HCT116 (cell line): ENCODE data around the gene QPCTL. TPM values are rescaled to one million over a fixed set of nuclear protein-coding genes. Genes with fewer than 3 reads are reported as not detected.

Experiments used
- ATAC-seq: fragments of 200-7000 bp; cut with Tn5 transposase; 2 replicates; pipeline ENCODE4 v1.9.1; 2020; ENCODE audit warnings: mild to moderate bottlenecking, moderate library complexity
- BruUV-seq: library from RNA; stranded (reverse); fragments of 400-500 nt; replicated peaks from 2 replicates; lab custom pipeline; 2021; lab: Mats Ljungman, UMichigan
- CTCF ChIA-PET: fragments of 300-600 bp; sonication (Branson Sonifier 250); formaldehyde crosslinking; loops from one replicate; lab custom pipeline; 2021; ENCODE audit warnings: antibody characterized with exemption; lab: Charles Lee
- POLR2A ChIA-PET: fragments of 300-600, 350-600 bp; sonication (Branson Sonifier 250); formaldehyde crosslinking; loops from one replicate; lab custom pipeline; 2021; ENCODE audit warnings: antibody characterized with exemption; lab: Charles Lee
- RAD21 ChIA-PET, 2 experiments: fragments of 300-600 bp; sonication (Branson Sonifier 250); formaldehyde crosslinking; loops; one replicate each; lab custom pipeline; 2023; ENCODE audit warnings: low total read pairs in 2 of 2; ENCODE audit not compliant: uncharacterized antibody in 2 of 2, unreplicated experiment in 2 of 2, low non-redundant PET in 1 of 2; lab: Charles Lee
- DNase-seq: peaks from one replicate; pipeline ENCODE4 v3.0.0-alpha.2; 2010; ENCODE audit warnings: low read depth, low spot score
- H2AFZ ChIP-seq: fragments of 200-600 bp; shearing (Covaris generic), sonication (generic); 2 replicates; pipeline ENCODE4 v1.6.1; 2017; ENCODE audit warnings: low read depth, mixed run types, mixed read lengths, antibody characterized with exemption, low read length; ENCODE audit not compliant: poor library complexity, severe bottlenecking
- H3K27ac ChIP-seq: 2 replicates; pipeline ENCODE4 v1.5.1; 2012; ENCODE audit warnings: low read depth, low read length
- H3K27me3 ChIP-seq: fragments of 200-600 bp; sonication (generic); 2 replicates; pipeline ENCODE4 v1.6.1; 2016; ENCODE audit warnings: mixed run types, low read length, mixed read lengths; ENCODE audit not compliant: insufficient read depth
- H3K36me3 ChIP-seq, 2 experiments: fragments of 200-500 bp in 1 of 2; fragments of 200-600 bp in 1 of 2; sonication (Bioruptor generic) in 1 of 2; sonication (generic) in 1 of 2; 2 replicates each; pipeline versions ENCODE4 v1.5.1 to v1.6.1; 2014 to 2016; ENCODE audit warnings: low read length in 2 of 2, inconsistent platforms in 1 of 2, mixed read lengths in 1 of 2, mixed run types in 1 of 2; ENCODE audit not compliant: insufficient read depth in 2 of 2, control insufficient read depth in 1 of 2
- H3K4me1 ChIP-seq, 2 experiments: fragments of 200-600 bp in 1 of 2; sonication (generic) in 1 of 2; 2 replicates each; pipeline versions ENCODE4 v1.5.1 to v1.6.1; 2012 to 2017; ENCODE audit warnings: low read length in 2 of 2, inconsistent platforms in 1 of 2, mild to moderate bottlenecking in 1 of 2, mixed read lengths in 1 of 2, mixed run types in 1 of 2, moderate library complexity in 1 of 2; ENCODE audit not compliant: insufficient read depth in 2 of 2, control insufficient read depth in 1 of 2
- H3K4me2 ChIP-seq: fragments of 200-600 bp; sonication (generic); 2 replicates; pipeline ENCODE4 v1.6.1; 2017; ENCODE audit warnings: mixed run types, low read length, mixed read lengths
- H3K4me3 ChIP-seq, 2 experiments: fragments of 200-600 bp in 1 of 2; sonication (generic) in 1 of 2; replicated peaks in 1 of 2; 2 replicates each; pipeline ENCODE4 v1.5.1; 2011 to 2016; ENCODE audit warnings: low read length in 2 of 2, control low read depth in 1 of 2, low read depth in 1 of 2, mild to moderate bottlenecking in 1 of 2, mixed read lengths in 1 of 2, mixed run types in 1 of 2
- H3K79me2 ChIP-seq: fragments of 200-600 bp; sonication (generic); 2 replicates; pipeline ENCODE4 v1.6.1; 2017; ENCODE audit warnings: mild to moderate bottlenecking, mixed run types, low read length, moderate library complexity, mixed read lengths; ENCODE audit not compliant: insufficient read depth
- H3K9ac ChIP-seq: fragments of 200-600 bp; sonication (generic); 2 replicates; pipeline ENCODE4 v1.6.1; 2016; ENCODE audit warnings: low read length, mixed read lengths
- H3K9me2 ChIP-seq: fragments of 200-600 bp; sonication (generic), shearing (Covaris generic); 2 replicates; pipeline ENCODE4 v1.6.1; 2017; ENCODE audit warnings: mixed run types, mild to moderate bottlenecking, moderate library complexity; ENCODE audit not compliant: insufficient read depth
- H3K9me3 ChIP-seq, 2 experiments: fragments of 200-500 bp in 1 of 2; fragments of 200-600 bp in 1 of 2; sonication (Bioruptor generic) in 1 of 2; sonication (generic) in 1 of 2; 2 replicates each; pipeline ENCODE4 v1.6.1; 2014 to 2017; ENCODE audit warnings: low read length in 2 of 2, mixed read lengths in 2 of 2, inconsistent platforms in 1 of 2, low read depth in 1 of 2, mild to moderate bottlenecking in 1 of 2, mixed run types in 1 of 2, moderate library complexity in 1 of 2; ENCODE audit not compliant: control insufficient read depth in 1 of 2, insufficient read depth in 1 of 2
- H4K20me1 ChIP-seq: fragments of 200-600 bp; sonication (generic), shearing (Covaris generic); 2 replicates; pipeline ENCODE4 v1.6.1; 2017; ENCODE audit warnings: mixed run types, mild to moderate bottlenecking, moderate library complexity; ENCODE audit not compliant: insufficient read depth
- ATF3 ChIP-seq: IDR thresholded peaks from 2 replicates; pipeline ENCODE4 v1.6.1; 2012
- CEBPB ChIP-seq: IDR thresholded peaks from 2 replicates; pipeline ENCODE4 v1.6.1; 2012; ENCODE audit warnings: low read depth
- EGR1 ChIP-seq: IDR thresholded peaks from 2 replicates; pipeline ENCODE4 v1.6.1; 2012; ENCODE audit warnings: low read depth
- ELF1 ChIP-seq: IDR thresholded peaks from 2 replicates; pipeline ENCODE4 v1.6.1; 2012; ENCODE audit warnings: low read depth, borderline replicate concordance
- EZH2 ChIP-seq: fragments of 200-600 bp; sonication (generic); IDR thresholded peaks from 2 replicates; pipeline ENCODE4 v1.6.1; 2017; ENCODE audit warnings: antibody characterized with exemption, mixed run types
- EZH2phosphoT487 ChIP-seq: fragments of 200-600 bp; IDR thresholded peaks from 2 replicates; pipeline ENCODE4 v1.6.1; 2018; ENCODE audit warnings: antibody characterized with exemption, borderline replicate concordance
- MAX ChIP-seq: IDR thresholded peaks from 2 replicates; pipeline ENCODE4 v1.6.1; 2012
- POLR2A ChIP-seq: IDR thresholded peaks from 2 replicates; pipeline ENCODE4 v1.7.0; 2011; ENCODE audit warnings: borderline replicate concordance; ENCODE audit not compliant: insufficient read depth, insufficient read length; ENCODE audit errors: extremely low read depth
- POLR2AphosphoS5 ChIP-seq: IDR thresholded peaks from 2 replicates; pipeline ENCODE4 v1.6.1; 2011; ENCODE audit warnings: mild to moderate bottlenecking, low read depth, low read length, moderate library complexity
- SP1 ChIP-seq: IDR thresholded peaks from 2 replicates; pipeline ENCODE4 v1.6.1; 2012; ENCODE audit warnings: low read depth
- YY1 ChIP-seq: IDR thresholded peaks from 2 replicates; pipeline ENCODE4 v1.6.1; 2011; ENCODE audit warnings: low read length, low read depth, moderate library complexity, mild to moderate bottlenecking; ENCODE audit not compliant: insufficient replicate concordance; ENCODE audit errors: extremely low read depth
- ZFX ChIP-seq: fragments of 450-650 bp; IDR thresholded peaks from 2 replicates; pipeline ENCODE4 v1.6.1; 2017
- intact Hi-C: fragments of 100-400 bp; cut with micrococcal nuclease; formaldehyde crosslinking; loops from 2 replicates; pipeline ENCODE4 v1.10.0; 2022
- total RNA-seq: library from RNA; stranded (reverse); gene quantifications from one replicate; pipeline ENCODE4 v1.2.1, GENCODE V29; 2021; ENCODE audit not compliant: unreplicated experiment

Gene QPCTL
- total RNA-seq, 1 experiment from 2014 or later, result 19.5 TPM

GRCh38 chr19:45733160-45733810 is 40.8 kb downstream of the QPCTL start, which contains the start of gene MEIOSIN (continued):
- TF ChIP-seq YY1 (no peak), POLR2AphosphoS5 (no peak), ZFX (no peak), CEBPB (no peak), EZH2 (no peak), EGR1 (no peak), ELF1 (no peak)

GRCh38 chr19:45739498-45740439 is 47.3 kb downstream of the QPCTL start:
- Histone ChIP-seq H3K27me3 (no peaks in the 10 kb centered on the region), H3K9ac (peak overlapping the region; percentile 31; the same call in 1 of the 2 replicates), H3K4me1 (peaks cover 4 to 27% of the 10 kb centered on the region in 2 experiments; a peak in 3 of 4 replicates), H3K4me3 (peak overlapping the region; percentile 19 to 33), H3K4me2 (peak overlapping the region; percentile 43), H2AFZ (peak overlapping the region; percentile 73), H3K9me3 (no peaks in the 10 kb centered on the region), H3K9me2 (no peaks in the 10 kb centered on the region), H3K79me2 (no peaks in the 10 kb centered on the region), H3K36me3 (no peaks in the 10 kb centered on the region), H4K20me1 (no peaks in the 10 kb centered on the region), H3K27ac (no peak overlapping the region; the same call in 1 of the 2 replicates)
- ChIA-PET RAD21 (no interaction called here), POLR2A (interaction anchor here (0.6 to 1.3 kb wide), 3 partner anchors 9 to 16 kb away, joined by 3 to 6 read pairs (median 3); partner anchors contain the start of gene FBXO46), CTCF (interaction anchor here (0.7 to 2.3 kb wide), 3 partner anchors 23 to 46 kb away, joined by 3 to 6 read pairs (median 3); partner anchors contain the start of gene SIX5)
- DNase-seq, result peak; percentile 60
- TF ChIP-seq EZH2 (no peak), SP1 (peak; percentile 48; the same call in 1 of the 2 replicates), EZH2phosphoT487 (no peak), MAX (peak; percentile 39), ATF3 (no peak), POLR2A (peak; percentile 67)
- ATAC-seq, result peak; percentile 78
- intact Hi-C loops, result no loop called here
- TSS peak; percentile 97 for BruUV-seq
